Measurements from ENCODE around the gene DMXL2.
"Not testable (repeated sequence)": the region's sequence is repeated elsewhere in the genome, so short reads cannot be mapped to it uniquely, and the experiment has no call there.

DMXL2 gene

GRCh38 chr15:51460796-51461195 is 161.8 kb downstream of the DMXL2 start:
- no peaks in the 10 kb centered on the region for H3K4me1 ChIP-seq
- H3K9ac ChIP-seq = no peak overlapping the region
- no peaks in the 10 kb centered on the region for H3K27me3 ChIP-seq
- H3K9me3 ChIP-seq = no peaks in the 10 kb centered on the region
- TF ChIP-seq Cebpa-rat (IDR thresholded peaks at IDR 0.05) = no peak
- H4K20me1 ChIP-seq = no peaks in the 10 kb centered on the region
- no peak overlapping the region for H3K4me2 ChIP-seq
- no peak overlapping the region for H3K4me3 ChIP-seq
- peaks cover 12% of the 10 kb centered on the region for H3K36me3 ChIP-seq
- H3K27ac ChIP-seq = no peak overlapping the region

DNA sequence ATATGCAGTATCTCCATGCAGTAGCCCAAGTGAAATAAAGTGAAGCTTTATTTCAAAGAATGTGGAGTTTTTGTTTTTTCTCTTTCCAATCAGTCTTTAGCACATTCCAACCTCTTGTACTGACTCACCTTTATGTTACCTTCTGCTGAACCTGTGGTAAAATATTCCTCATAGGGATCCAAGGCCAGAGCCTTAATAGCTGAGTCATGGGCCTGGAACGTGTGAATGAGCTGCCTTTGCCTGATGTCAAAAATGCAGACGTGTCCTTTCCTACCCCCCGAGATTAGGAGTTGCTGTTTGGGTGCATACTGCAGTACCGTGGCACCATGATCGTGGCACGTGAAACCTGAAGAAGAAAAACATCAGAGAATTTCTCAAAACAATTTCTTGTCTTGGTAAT is 172.6 kb downstream of the DMXL2 start:
- H4K20me1 ChIP-seq = no peaks in the 10 kb centered on the region
- H3K4me2 ChIP-seq = no peak overlapping the region
- H3K36me3 ChIP-seq = peaks cover 31% of the 10 kb centered on the region

DNA sequence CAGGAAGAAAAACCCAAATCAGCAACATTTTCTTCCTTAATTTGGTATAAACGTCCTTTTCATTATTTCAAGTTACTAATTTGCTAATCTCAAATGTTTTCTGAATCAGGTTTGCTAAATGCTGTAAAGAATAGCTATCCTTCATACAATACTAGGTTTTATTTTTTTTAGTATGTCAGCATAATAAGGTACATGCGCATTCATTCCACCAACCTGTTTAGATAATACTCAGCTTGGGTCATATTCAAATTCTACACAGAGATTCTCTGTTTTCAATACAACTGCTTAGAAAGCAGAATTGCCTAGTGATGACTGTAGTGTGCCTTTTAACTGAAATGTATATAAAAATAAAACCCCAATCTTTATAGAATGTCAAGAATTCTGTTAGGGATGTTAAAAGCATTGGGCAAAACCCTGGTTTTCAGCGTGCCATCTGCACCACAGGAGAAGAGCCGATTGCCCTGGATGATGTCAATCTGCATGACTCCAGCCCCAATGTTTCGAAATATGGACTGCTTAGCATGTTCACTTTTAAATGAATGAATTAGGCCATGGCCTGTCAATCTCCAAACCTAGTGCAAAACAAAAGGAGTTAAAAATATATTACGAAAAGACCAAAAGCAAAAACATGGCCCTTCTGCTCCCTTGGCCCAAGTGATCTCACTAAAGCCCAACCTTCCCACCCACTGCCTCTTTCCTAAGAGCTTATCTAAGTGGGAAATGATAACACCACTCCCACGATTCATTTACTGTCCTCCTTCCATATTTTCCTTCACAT is 173.8 kb downstream of the DMXL2 start:
- Histone ChIP-seq H4K20me1 (no peaks in the 10 kb centered on the region), H3K4me3 (no peak overlapping the region), H3K9me3 (no peaks in the 10 kb centered on the region), H3K27me3 (no peaks in the 10 kb centered on the region), H3K4me2 (no peak overlapping the region), H3K27ac (no peak overlapping the region), H3K36me3 (peaks cover 31% of the 10 kb centered on the region), H3K9ac (no peak overlapping the region), H3K4me1 (no peaks in the 10 kb centered on the region)
- TF ChIP-seq Cebpa-rat (IDR thresholded peaks at IDR 0.05) = no peak

More for the DNA sequence above, 172.6 kb downstream of the DMXL2 start:
- no peaks in the 10 kb centered on the region for H3K9me3 ChIP-seq
- no peaks in the 10 kb centered on the region for H3K4me1 ChIP-seq
- H3K27ac ChIP-seq = no peak overlapping the region
- no peak overlapping the region for H3K4me3 ChIP-seq
- no peak for TF ChIP-seq Cebpa-rat (IDR thresholded peaks at IDR 0.05)
- H3K27me3 ChIP-seq = no peaks in the 10 kb centered on the region
- H3K9ac ChIP-seq = no peak overlapping the region

DNA sequence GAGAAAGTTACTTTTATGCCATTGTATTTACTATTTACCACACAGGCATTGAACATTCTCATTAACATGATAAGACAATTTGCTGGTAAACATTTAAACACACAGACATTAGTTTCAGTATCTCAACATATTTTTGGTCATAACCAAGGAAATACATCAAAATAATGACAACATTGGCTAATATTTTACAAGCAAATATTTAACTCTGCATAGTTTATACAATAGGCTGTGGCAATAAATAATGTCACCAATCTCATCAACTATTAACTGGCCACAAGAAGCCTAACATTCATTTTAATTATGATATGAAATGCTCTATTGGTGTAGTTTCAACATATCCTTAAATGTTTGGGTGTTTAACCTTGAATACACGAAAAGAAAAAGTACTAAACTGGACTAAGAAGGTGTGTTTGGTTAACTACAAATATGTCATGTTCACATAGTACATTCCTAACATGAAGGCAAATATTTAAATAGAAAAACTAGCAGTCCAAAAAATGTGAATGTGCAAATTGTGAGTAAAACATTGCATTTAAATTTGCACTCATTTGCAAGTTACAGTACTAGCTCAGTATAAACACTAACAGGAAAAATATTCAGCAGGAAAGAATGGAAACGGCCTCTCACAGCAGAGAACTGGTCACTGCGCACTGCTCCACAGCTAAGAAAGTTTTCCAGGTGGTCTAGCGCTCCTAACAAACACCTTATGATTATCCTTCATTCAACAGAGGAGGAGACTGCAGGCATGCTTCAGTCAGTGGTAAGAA is 174.5 kb downstream of the DMXL2 start:
- Histone ChIP-seq H3K4me1 (no peaks in the 10 kb centered on the region), H3K9ac (no peak overlapping the region), H3K36me3 (peaks cover 31% of the 10 kb centered on the region), H3K27me3 (no peaks in the 10 kb centered on the region), H3K4me3 (no peak overlapping the region), H3K27ac (no peak overlapping the region), H3K4me2 (no peak overlapping the region), H4K20me1 (no peaks in the 10 kb centered on the region), H3K9me3 (no peaks in the 10 kb centered on the region)
- TF ChIP-seq Cebpa-rat (IDR thresholded peaks at IDR 0.05) = no peak

GRCh38 chr15:51446029-51446744 is 176.4 kb downstream of the DMXL2 start:
- H3K4me1 ChIP-seq, H3K4me2 ChIP-seq, H3K9ac ChIP-seq, H3K4me3 ChIP-seq, H3K27me3 ChIP-seq, H3K27ac ChIP-seq, H3K9me3 ChIP-seq, H4K20me1 ChIP-seq: not testable (repeated sequence)
- H3K36me3 ChIP-seq = peaks cover 31% of the 10 kb centered on the region

GRCh38 chr15:51444807-51445206 is 177.8 kb downstream of the DMXL2 start:
- no peaks in the 10 kb centered on the region for H4K20me1 ChIP-seq
- TF ChIP-seq Cebpa-rat (IDR thresholded peaks at IDR 0.05) = no peak
- H3K27me3 ChIP-seq = no peaks in the 10 kb centered on the region
- H3K27ac ChIP-seq = no peak overlapping the region
- no peak overlapping the region for H3K4me3 ChIP-seq
- H3K9ac ChIP-seq = no peak overlapping the region
- no peaks in the 10 kb centered on the region for H3K9me3 ChIP-seq
- no peaks in the 10 kb centered on the region for H3K4me1 ChIP-seq
- H3K4me2 ChIP-seq = no peak overlapping the region
- H3K36me3 ChIP-seq = peaks cover 27% of the 10 kb centered on the region

GRCh38 chr15:51444112-51444511 is 178.5 kb downstream of the DMXL2 start:
- Histone ChIP-seq H3K4me1 (no peaks in the 10 kb centered on the region), H3K36me3 (peaks cover 20% of the 10 kb centered on the region), H3K27me3 (no peaks in the 10 kb centered on the region), H3K9me3 (no peaks in the 10 kb centered on the region), H3K27ac (no peak overlapping the region), H4K20me1 (no peaks in the 10 kb centered on the region), H3K9ac (no peak overlapping the region), H3K4me2 (no peak overlapping the region), H3K4me3 (no peak overlapping the region)
- no peak for TF ChIP-seq Cebpa-rat (IDR thresholded peaks at IDR 0.05)

GRCh38 chr15:51443282-51443914 is 179.2 kb downstream of the DMXL2 start:
- Histone ChIP-seq H3K36me3 (peaks cover 13% of the 10 kb centered on the region), H3K4me2 (no peak overlapping the region), H3K27ac (no peak overlapping the region), H4K20me1 (no peaks in the 10 kb centered on the region), H3K27me3 (no peaks in the 10 kb centered on the region), H3K4me1 (no peaks in the 10 kb centered on the region), H3K9ac (no peak overlapping the region), H3K9me3 (no peaks in the 10 kb centered on the region), H3K4me3 (no peak overlapping the region)
- TF ChIP-seq Cebpa-rat (IDR thresholded peaks at IDR 0.05) = no peak

GRCh38 chr15:51438526-51438925 is 184.0 kb downstream of the DMXL2 start:
- H3K27ac ChIP-seq = no peak overlapping the region
- H3K27me3 ChIP-seq = no peaks in the 10 kb centered on the region
- H3K9me3 ChIP-seq = no peaks in the 10 kb centered on the region
- H4K20me1 ChIP-seq = no peaks in the 10 kb centered on the region
- no peaks in the 10 kb centered on the region for H3K36me3 ChIP-seq
- TF ChIP-seq Cebpa-rat (IDR thresholded peaks at IDR 0.05) = no peak
- H3K9ac ChIP-seq = no peak overlapping the region
- no peaks in the 10 kb centered on the region for H3K4me1 ChIP-seq
- no peak overlapping the region for H3K4me3 ChIP-seq
- no peak overlapping the region for H3K4me2 ChIP-seq
